GM19351 (cell line): ENCODE measurements around the gene C11orf24.
A peak's percentile ranks its signal among the peaks of the same experiment; 100 is the strongest.

Source experiments
- ATAC-seq: cut with Tn5 transposase; IDR thresholded peaks from one replicate; pipeline ENCODE4 v1.9.1; 2021; ENCODE audit warnings: mild to moderate bottlenecking, moderate library complexity; ENCODE audit not compliant: unreplicated experiment

Gene C11orf24

GRCh38 chr11:68271781-68272608, at the start of gene C11orf24:
Gene C11orf24, minus strand, starts transcription at chr11:68271973. Its CDS starts 8,206 bp downstream, at chr11:68263767.
- ATAC-seq, result peak; percentile 53

GRCh38 chr11:68317147-68317785, 45.5 kb upstream of the C11orf24 start:
- ATAC-seq, result no peak

- no peak for ATAC-seq
These were observed 43.6 kb upstream of the C11orf24 start for GRCh38 chr11:68315171-68315920.

GRCh38 chr11:68314203-68315170, 42.7 kb upstream of the C11orf24 start:
- ATAC-seq, result no peak

- ATAC-seq, result no peak
These were observed 41.9 kb upstream of the C11orf24 start for GRCh38 chr11:68313574-68314202.

DNA sequence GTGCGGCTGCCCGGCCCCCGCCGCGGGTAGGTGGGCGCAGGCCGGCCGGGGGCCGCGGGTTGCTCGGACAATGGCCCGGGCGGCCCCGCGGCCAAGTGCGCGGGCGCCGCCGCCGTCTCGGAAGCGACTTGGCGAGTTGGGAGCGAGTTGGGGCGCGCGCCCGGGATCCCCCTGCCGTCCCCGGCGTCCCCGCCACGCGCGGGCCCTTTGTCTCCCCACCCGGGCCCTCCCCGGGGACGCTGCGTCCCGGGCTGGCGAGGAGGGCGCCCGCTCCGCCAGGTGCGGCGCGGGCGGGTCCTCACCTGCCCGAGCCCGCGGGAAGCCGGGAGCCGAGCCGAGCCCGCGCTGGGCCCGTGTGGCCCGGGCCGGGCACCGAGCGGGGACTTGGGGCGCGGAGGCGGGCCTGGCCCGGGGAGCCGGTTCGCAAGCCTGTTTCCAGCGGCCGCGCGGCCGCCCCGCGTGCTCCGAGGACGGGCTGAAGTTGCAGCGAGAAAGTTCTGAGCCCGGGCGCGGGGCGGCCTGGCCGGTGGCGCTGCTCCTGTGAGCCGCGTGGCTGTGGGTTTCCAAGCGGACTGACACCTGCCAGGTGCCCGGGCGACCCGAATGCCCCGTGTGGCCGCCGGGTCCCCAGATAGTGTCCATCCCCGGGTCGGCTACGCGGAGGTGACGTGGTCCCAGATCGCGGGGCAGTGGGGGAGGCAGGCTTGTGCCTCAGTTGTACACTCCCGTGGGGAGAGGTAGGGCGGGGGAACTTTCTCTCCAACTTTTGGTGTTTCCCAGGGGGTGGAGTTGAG, 41.2 kb upstream of the C11orf24 start:
- ATAC-seq, result no peak

- ATAC-seq, result no peak
These were observed 40.5 kb upstream of the C11orf24 start, which contains the start of gene LRP5 for GRCh38 chr11:68312117-68312779. Gene LRP5, plus strand, starts transcription at chr11:68312591. Its CDS starts 124 bp downstream, at chr11:68312715.

GRCh38 chr11:68311160-68312116, 39.7 kb upstream of the C11orf24 start:
- ATAC-seq, result no peak

DNA sequence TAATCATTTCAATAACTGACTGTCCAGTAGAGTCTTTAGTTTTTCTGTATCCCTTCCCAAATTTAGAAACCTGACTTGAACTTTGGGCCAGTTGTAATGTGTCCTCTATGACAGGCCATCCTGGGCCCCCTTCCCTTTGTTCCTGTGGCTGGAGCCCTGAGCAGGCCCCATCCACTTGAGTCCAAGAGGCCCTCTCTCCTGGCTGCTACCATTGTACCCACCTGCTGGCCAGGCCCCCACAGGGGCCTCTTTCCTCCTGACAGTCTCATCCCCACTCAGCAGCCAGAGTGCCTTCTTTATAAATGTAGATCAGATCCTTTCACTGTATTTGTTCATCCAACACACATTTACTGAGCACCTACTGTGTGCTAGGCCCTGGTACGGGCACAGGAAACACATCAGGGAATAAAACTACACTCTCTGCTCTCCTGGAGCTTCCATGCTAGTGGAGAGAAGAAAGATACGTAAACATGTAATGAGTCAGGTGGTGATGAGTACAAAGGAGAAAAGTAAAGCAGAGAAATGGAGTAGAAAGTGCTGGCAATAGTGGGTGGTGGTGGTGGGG, 37.9 kb upstream of the C11orf24 start:
- no peak for ATAC-seq

GRCh38 chr11:68308068-68308467, 36.3 kb upstream of the C11orf24 start:
- no peak for ATAC-seq

DNA sequence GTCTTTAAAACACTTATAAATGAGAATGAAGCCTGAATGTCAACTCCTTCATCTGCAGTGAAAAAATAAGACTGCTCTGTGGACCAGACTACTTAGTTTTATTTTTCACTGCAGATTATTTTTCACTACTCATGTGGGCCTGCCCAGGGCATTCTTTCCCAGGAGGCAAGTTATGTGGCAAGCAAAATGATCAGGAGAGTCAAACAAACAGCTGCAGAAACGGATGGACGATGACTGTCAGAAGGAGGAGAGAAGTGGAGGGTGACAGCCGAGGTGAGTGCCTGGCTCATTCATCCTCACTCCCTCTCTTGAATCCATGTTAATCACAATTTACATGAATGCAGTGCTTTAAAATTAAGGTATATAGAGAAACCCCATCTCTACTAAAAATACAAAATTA, 34.9 kb upstream of the C11orf24 start:
- ATAC-seq, result no peak

- ATAC-seq, result no peak
These were observed 32.4 kb upstream of the C11orf24 start for GRCh38 chr11:68303982-68304780.

DNA sequence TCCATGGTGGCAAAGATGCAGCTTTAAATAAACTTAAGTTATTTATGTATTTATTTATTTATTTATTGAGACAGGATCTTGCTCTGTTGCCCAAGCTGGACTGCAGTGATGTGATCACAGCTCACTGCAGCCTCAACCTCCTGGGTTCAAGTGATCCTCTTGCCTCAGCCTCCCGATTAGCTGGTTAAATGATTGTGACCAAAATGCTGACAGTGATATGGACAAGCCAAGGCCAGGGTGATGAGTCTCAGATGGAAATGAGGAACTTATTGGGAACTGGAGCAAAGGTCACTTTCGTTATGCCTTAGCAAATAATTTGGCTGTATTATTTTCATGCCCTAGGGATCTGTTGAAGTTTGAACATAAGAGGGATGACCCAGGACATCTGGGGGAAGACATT, 31.3 kb upstream of the C11orf24 start:
- no peak for ATAC-seq

GRCh38 chr11:68302670-68303069, 30.9 kb upstream of the C11orf24 start:
- ATAC-seq, result no peak

GRCh38 chr11:68302256-68302655, 30.5 kb upstream of the C11orf24 start:
- ATAC-seq, result no peak
